Stimulated activated CD8-positive, alpha-beta memory T cell treated with anti-CD3 and anti-CD28 coated beads, Interleukin-4, amount 100 ng/mL, for 4 hours (primary cell): ENCODE measurements around the gene IRAK1.
A peak's percentile ranks its signal among the peaks of the same experiment; 100 is the strongest.

Experiments used
- DNase-seq, 2 donors: peaks; one replicate each; pipeline ENCODE4 v3.0.0-alpha.2; 2020; ENCODE audit warnings: low read depth in 2 of 2, low spot score in 1 of 2

IRAK1 gene

GRCh38 chrX:154020536-154021115 lies 924 bp upstream of the IRAK1 start:
- DNase-seq, result no peak

- no peak for DNase-seq
Observed at GRCh38 chrX:154019061-154019621, 561 bp downstream of the IRAK1 start.

- no peak for DNase-seq
Observed at GRCh38 chrX:154018518-154019060, 1.1 kb downstream of the IRAK1 start.

GRCh38 chrX:154017766-154018517 lies 1.8 kb downstream of the IRAK1 start:
- no peak for DNase-seq

- DNase-seq, result no peak
Observed at GRCh38 chrX:154016366-154017076, 3.2 kb downstream of the IRAK1 start.

GRCh38 chrX:154015581-154016264 lies 4.0 kb downstream of the IRAK1 start:
- DNase-seq, result no peak

- no peak for DNase-seq
Observed at GRCh38 chrX:154014429-154015380, 5.0 kb downstream of the IRAK1 start.

- DNase-seq, result peak in 1 of 2 donors; percentile 22
Observed at GRCh38 chrX:154013614-154014360, 5.9 kb downstream of the IRAK1 start.

GRCh38 chrX:154013001-154013421 lies 6.7 kb downstream of the IRAK1 start:
- no peak for DNase-seq

- DNase-seq, result no peak
Observed at GRCh38 chrX:154012336-154012991, 7.2 kb downstream of the IRAK1 start.

- DNase-seq, result no peak
Observed at GRCh38 chrX:154011376-154012335, 8.0 kb downstream of the IRAK1 start.

GRCh38 chrX:154010330-154011087 lies 9.2 kb downstream of the IRAK1 start:
- DNase-seq, result no peak

GRCh38 chrX:154008521-154008920 lies 11.2 kb downstream of the IRAK1 start:
- no peak for DNase-seq

- no peak for DNase-seq
Observed at GRCh38 chrX:154006947-154007346, 12.8 kb downstream of the IRAK1 start.

- no peak for DNase-seq
Observed at GRCh38 chrX:154004315-154004714, 15.4 kb downstream of the IRAK1 start.

GRCh38 chrX:154002215-154002719 lies 17.4 kb downstream of the IRAK1 start:
- DNase-seq, result no peak

- DNase-seq, result no peak
Observed at GRCh38 chrX:154000051-154000450, 19.7 kb downstream of the IRAK1 start.
